Neural progenitor cell (in vitro differentiated cells): ENCODE data around the gene MSX2. TPM values are rescaled to one million over a fixed set of nuclear protein-coding genes. Genes with fewer than 3 reads are reported as not detected.

Experiments used
- DNase-seq: peaks from one replicate; pipeline ENCODE4 v3.0.0-alpha.2; 2016; ENCODE audit warnings: low spot score
- H2AFZ ChIP-seq: fragments of 200-600 bp; sonication (generic); replicated peaks from 2 replicates; pipeline ENCODE4 v1.6.1; 2016; ENCODE audit warnings: antibody characterized with exemption
- H3F3A ChIP-seq: fragments of 200-600 bp; sonication (generic); 2 replicates; pipeline ENCODE4 v1.6.1; 2016; ENCODE audit warnings: antibody characterized with exemption, low read depth
- H3K27ac ChIP-seq: fragments of 200-600 bp; sonication (generic); 2 replicates; pipeline ENCODE4 v1.5.1; 2016; ENCODE audit warnings: mild to moderate bottlenecking
- H3K27me3 ChIP-seq: fragments of 200-600 bp; sonication (generic); 2 replicates; pipeline ENCODE4 v1.6.1; 2016; ENCODE audit warnings: mild to moderate bottlenecking, moderate library complexity
- H3K36me3 ChIP-seq: fragments of 200-600 bp; sonication (generic); 2 replicates; pipeline ENCODE4 v1.5.1; 2016
- H3K4me1 ChIP-seq: fragments of 200-600 bp; sonication (generic); 2 replicates; pipeline ENCODE4 v1.6.1; 2016; ENCODE audit warnings: mixed run types
- H3K4me2 ChIP-seq: fragments of 200-600 bp; sonication (generic); 2 replicates; pipeline ENCODE4 v1.6.1; 2016
- H3K4me3 ChIP-seq: fragments of 200-600 bp; sonication (generic); 2 replicates; pipeline ENCODE4 v1.5.1; 2016
- H3K79me2 ChIP-seq: fragments of 200-600 bp; sonication (generic); 2 replicates; pipeline ENCODE4 v1.6.1; 2016; ENCODE audit warnings: low read depth
- H3K9ac ChIP-seq: fragments of 200-600 bp; sonication (generic); 2 replicates; pipeline ENCODE4 v1.6.1; 2016
- H3K9me3 ChIP-seq: fragments of 200-600 bp; sonication (generic); 2 replicates; pipeline ENCODE4 v1.5.1; 2016; ENCODE audit warnings: low read depth
- H4K20me1 ChIP-seq: fragments of 200-600 bp; sonication (generic); 2 replicates; pipeline ENCODE4 v1.6.1; 2016; ENCODE audit warnings: low read depth
- H3K27ac Mint-ChIP-seq: 3 replicates; pipeline ENCODE4 v1.8.0; 2021; ENCODE audit warnings: mixed read lengths
- H3K27me3 Mint-ChIP-seq: 2 replicates; pipeline ENCODE4 v1.8.0; 2022; ENCODE audit warnings: low read depth, mild to moderate bottlenecking, inconsistent platforms, moderate library complexity, mixed read lengths; ENCODE audit not compliant: insufficient read depth
- H3K36me3 Mint-ChIP-seq: 3 replicates; pipeline ENCODE4 v1.8.0; 2021; ENCODE audit warnings: mixed read lengths
- H3K4me1 Mint-ChIP-seq: 3 replicates; pipeline ENCODE4 v1.8.0; 2021; ENCODE audit warnings: mixed read lengths
- H3K4me3 Mint-ChIP-seq: 3 replicates; pipeline ENCODE4 v1.8.0; 2021; ENCODE audit warnings: mild to moderate bottlenecking, moderate library complexity, mixed read lengths
- H3K9me3 Mint-ChIP-seq: 3 replicates; pipeline ENCODE4 v1.8.0; 2020; ENCODE audit warnings: mixed read lengths
- EZH2 ChIP-seq: fragments of 200-600 bp; sonication (generic); IDR thresholded peaks from 2 replicates; pipeline ENCODE4 v1.6.1; 2017; ENCODE audit warnings: antibody characterized with exemption, mild to moderate bottlenecking, moderate library complexity
- EZH2phosphoT487 ChIP-seq: fragments of 200-600 bp; sonication (generic); IDR thresholded peaks from 2 replicates; pipeline ENCODE4 v1.6.1; 2017; ENCODE audit warnings: antibody characterized with exemption
- total RNA-seq: library from RNA; depleted of rRNA; stranded (reverse); fragments of >200 nt; gene quantifications from 2 replicates; pipeline ENCODE4 v1.2.3, GENCODE V29; 2015; ENCODE audit warnings: low replicate concordance
- TF ChIP-seq, protein P1 (sequence below): fragments of 200-600 bp; sonication (generic); IDR thresholded peaks from 2 replicates; pipeline ENCODE4 v1.5.1; 2017; ENCODE audit warnings: antibody characterized with exemption, mild to moderate bottlenecking

MSX2 gene
- 0.30 and 0.93 TPM in 2 replicates for total RNA-seq

DNA sequence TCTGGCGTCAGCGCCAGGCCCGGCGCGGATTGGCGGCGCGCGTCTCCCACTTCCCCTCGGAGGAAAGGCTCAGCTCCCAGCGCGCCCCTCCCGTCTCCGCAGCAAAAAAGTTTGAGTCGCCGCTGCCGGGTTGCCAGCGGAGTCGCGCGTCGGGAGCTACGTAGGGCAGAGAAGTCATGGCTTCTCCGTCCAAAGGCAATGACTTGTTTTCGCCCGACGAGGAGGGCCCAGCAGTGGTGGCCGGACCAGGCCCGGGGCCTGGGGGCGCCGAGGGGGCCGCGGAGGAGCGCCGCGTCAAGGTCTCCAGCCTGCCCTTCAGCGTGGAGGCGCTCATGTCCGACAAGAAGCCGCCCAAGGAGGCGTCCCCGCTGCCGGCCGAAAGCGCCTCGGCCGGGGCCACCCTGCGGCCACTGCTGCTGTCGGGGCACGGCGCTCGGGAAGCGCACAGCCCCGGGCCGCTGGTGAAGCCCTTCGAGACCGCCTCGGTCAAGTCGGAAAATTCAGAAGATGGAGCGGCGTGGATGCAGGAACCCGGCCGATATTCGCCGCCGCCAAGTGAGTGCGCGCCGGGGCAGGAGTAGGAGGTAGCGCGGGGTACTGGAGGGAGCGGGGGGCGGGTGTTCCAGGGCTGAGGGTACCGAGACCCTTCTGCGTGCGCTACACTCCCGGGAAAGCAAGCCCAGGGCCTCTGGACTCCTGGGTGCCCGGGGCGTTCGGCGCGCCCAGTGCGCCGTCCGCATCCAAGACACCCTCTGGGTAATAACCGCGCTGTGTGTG lies at the start of gene MSX2:
Gene MSX2, plus strand, starts transcription at position 99 of the 777 bp plus-strand sequence. Its CDS starts 78 bp downstream, at position 177.
- Mint-ChIP-seq H3K27ac (no peak within 1 kb of the TSS), H3K4me1 (peaks cover 75% of the 10 kb centered on the region), H3K36me3 (peaks cover 32% of the 10 kb centered on the region), H3K27me3 (peaks cover 80% of the 10 kb centered on the region), H3K4me3 (peak within 1 kb of the TSS; percentile 88), H3K9me3 (no peaks in the 10 kb centered on the region)
- H3K4me3 ChIP-seq, result peak within 1 kb of the TSS; percentile 62
- H3K36me3 ChIP-seq, result no peaks in the 10 kb centered on the region
- no peaks in the 10 kb centered on the region for H3K79me2 ChIP-seq
- peak; percentile 95 for TF ChIP-seq EZH2
- peak; percentile 94 for TF ChIP-seq EZH2phosphoT487
- TF ChIP-seq, protein P1, sequence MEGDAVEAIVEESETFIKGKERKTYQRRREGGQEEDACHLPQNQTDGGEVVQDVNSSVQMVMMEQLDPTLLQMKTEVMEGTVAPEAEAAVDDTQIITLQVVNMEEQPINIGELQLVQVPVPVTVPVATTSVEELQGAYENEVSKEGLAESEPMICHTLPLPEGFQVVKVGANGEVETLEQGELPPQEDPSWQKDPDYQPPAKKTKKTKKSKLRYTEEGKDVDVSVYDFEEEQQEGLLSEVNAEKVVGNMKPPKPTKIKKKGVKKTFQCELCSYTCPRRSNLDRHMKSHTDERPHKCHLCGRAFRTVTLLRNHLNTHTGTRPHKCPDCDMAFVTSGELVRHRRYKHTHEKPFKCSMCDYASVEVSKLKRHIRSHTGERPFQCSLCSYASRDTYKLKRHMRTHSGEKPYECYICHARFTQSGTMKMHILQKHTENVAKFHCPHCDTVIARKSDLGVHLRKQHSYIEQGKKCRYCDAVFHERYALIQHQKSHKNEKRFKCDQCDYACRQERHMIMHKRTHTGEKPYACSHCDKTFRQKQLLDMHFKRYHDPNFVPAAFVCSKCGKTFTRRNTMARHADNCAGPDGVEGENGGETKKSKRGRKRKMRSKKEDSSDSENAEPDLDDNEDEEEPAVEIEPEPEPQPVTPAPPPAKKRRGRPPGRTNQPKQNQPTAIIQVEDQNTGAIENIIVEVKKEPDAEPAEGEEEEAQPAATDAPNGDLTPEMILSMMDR, result peak; percentile 2
- peaks cover 30% of the 10 kb centered on the region for H3K4me1 ChIP-seq
- peaks cover 32% of the 10 kb centered on the region for H3F3A ChIP-seq
- peak within 1 kb of the TSS; percentile 87 for H3K4me2 ChIP-seq
- DNase-seq, result peak; percentile 97
- peak within 1 kb of the TSS; percentile 67 for H2AFZ ChIP-seq
- no peak within 1 kb of the TSS for H3K27ac ChIP-seq
- no peak within 1 kb of the TSS for H3K9ac ChIP-seq
- no peaks in the 10 kb centered on the region for H3K9me3 ChIP-seq
- peaks cover 97% of the 10 kb centered on the region for H3K27me3 ChIP-seq
- H4K20me1 ChIP-seq, result peaks cover 71% of the 10 kb centered on the region

DNA sequence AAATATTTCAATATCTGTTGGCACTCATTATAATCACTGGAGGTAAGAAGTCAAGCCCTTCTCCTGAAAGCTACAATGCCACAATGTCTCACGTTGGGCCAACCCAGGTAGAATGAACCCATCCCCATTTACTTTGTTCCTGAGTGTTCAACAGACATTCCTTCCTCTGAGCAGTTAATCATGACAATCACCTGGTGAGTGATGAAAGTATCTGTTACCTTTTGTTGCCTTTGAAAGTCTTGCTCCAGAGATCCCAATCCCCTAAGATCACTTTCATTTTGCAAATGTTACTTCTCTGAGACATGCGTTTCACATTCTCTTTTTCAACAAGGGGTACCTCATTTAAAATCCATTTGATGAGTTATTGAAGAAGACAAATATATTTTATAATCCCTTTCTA lies 49.3 kb upstream of the MSX2 start:
- Mint-ChIP-seq H3K9me3 (no peaks in the 10 kb centered on the region), H3K36me3 (no peaks in the 10 kb centered on the region), H3K4me1 (peaks cover 16% of the 10 kb centered on the region), H3K4me3 (no peak overlapping the region), H3K27ac (no peak overlapping the region), H3K27me3 (no peaks in the 10 kb centered on the region)
- no peaks in the 10 kb centered on the region for H3F3A ChIP-seq
- H3K27ac ChIP-seq, result no peak overlapping the region
- DNase-seq, result no peak
- H3K4me1 ChIP-seq, result no peaks in the 10 kb centered on the region
- H3K4me3 ChIP-seq, result no peak overlapping the region
- H3K9me3 ChIP-seq, result no peaks in the 10 kb centered on the region
- no peaks in the 10 kb centered on the region for H3K27me3 ChIP-seq
- H2AFZ ChIP-seq, result no peak overlapping the region
- H3K9ac ChIP-seq, result no peak overlapping the region
- no peaks in the 10 kb centered on the region for H4K20me1 ChIP-seq
- no peak overlapping the region for H3K4me2 ChIP-seq
- no peak for TF ChIP-seq EZH2
- no peak for TF ChIP-seq EZH2phosphoT487
- TF ChIP-seq, protein P1, result no peak
- no peaks in the 10 kb centered on the region for H3K79me2 ChIP-seq
- H3K36me3 ChIP-seq, result no peaks in the 10 kb centered on the region

DNA sequence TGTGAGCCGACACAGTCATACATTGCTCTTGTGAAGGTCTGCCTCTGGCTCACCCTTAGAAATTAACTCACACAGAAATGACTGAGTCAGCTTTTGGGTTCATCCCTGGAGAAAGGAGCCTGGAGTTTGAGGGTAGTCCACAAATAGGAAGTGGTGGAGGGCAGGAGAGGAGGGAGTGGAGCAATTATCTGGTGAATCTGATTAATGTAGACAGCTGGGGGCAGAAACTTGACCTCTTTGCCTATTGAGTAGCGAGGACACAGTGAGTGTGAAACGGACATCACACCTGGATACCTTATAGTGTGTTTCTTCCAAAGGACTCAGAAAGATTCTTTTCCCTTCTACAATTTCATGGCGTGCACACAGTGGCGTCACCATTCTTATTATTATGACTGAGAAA lies 48.5 kb upstream of the MSX2 start:
- H4K20me1 ChIP-seq, result no peaks in the 10 kb centered on the region
- TF ChIP-seq EZH2 (no peak), EZH2phosphoT487 (no peak)
- TF ChIP-seq, protein P1, result no peak
- peaks cover 16% of the 10 kb centered on the region for H3K4me1 Mint-ChIP-seq
- no peaks in the 10 kb centered on the region for H3K9me3 Mint-ChIP-seq
- H3K4me3 Mint-ChIP-seq, result no peak overlapping the region
- H3K9me3 ChIP-seq, result no peaks in the 10 kb centered on the region
- H3K27ac Mint-ChIP-seq, result no peak overlapping the region
- H3K27ac ChIP-seq, result no peak overlapping the region
- no peaks in the 10 kb centered on the region for H3K4me1 ChIP-seq
- H3K27me3 Mint-ChIP-seq, result no peaks in the 10 kb centered on the region
- H3K27me3 ChIP-seq, result no peaks in the 10 kb centered on the region
- DNase-seq, result no peak
- H3K79me2 ChIP-seq, result no peaks in the 10 kb centered on the region
- H3F3A ChIP-seq, result no peaks in the 10 kb centered on the region
- H3K4me2 ChIP-seq, result no peak overlapping the region
- no peaks in the 10 kb centered on the region for H3K36me3 Mint-ChIP-seq
- no peak overlapping the region for H2AFZ ChIP-seq
- no peak overlapping the region for H3K9ac ChIP-seq
- no peak overlapping the region for H3K4me3 ChIP-seq
- no peaks in the 10 kb centered on the region for H3K36me3 ChIP-seq
